K562 (cell line): ENCODE results near the gene RTCB. TPM values are rescaled to one million over a fixed set of nuclear protein-coding genes. Genes with fewer than 3 reads are reported as not detected.

Experiments used
- ATAC-seq: fragments of 200-7000 bp; cut with Tn5 transposase; 3 replicates; pipeline ENCODE4 v1.9.1; 2020; ENCODE audit warnings: moderate library complexity
- BruUV-seq: library from RNA; stranded (reverse); fragments of 400-500 nt; replicated peaks from 2 replicates; lab custom pipeline; 2021; lab: Mats Ljungman, UMichigan
- CTCF ChIA-PET: fragments of 300-600 bp; formaldehyde crosslinking; extraction: SDS; loops from one replicate; lab custom pipeline; 2021; ENCODE audit warnings: low intra/inter-chr PET ratio; lab: Yijun Ruan, JAX
- POLR2A ChIA-PET: fragments of 300-600, 350-650 bp; sonication (Branson Sonifier 250); formaldehyde crosslinking; extraction: SDS; loops from one replicate; lab custom pipeline; 2021; ENCODE audit warnings: antibody characterized with exemption, inconsistent platforms; lab: Yijun Ruan, JAX
- DNase-seq, 4 experiments: peaks; one replicate each; pipeline versions ENCODE4 v3.0.0 to v3.0.0-alpha.2; 2011 to 2018; ENCODE audit warnings: low spot score in 3 of 4, mixed read lengths in 3 of 4; ENCODE audit errors: extremely low read depth in 1 of 4
- FAIRE-seq: peaks from 2 replicates; lab custom pipeline; 2011; peaks lifted over from hg19 to GRCh38; lab: Jason Lieb, UNC
- H2AFZ ChIP-seq: 2 replicates; pipeline ENCODE4 v1.6.0; 2011; ENCODE audit warnings: low read depth, low read length, control low read depth, inconsistent platforms
- H3K27ac ChIP-seq: fragments of 200-600 bp; 3 replicates; pipeline ENCODE4 v1.8.0; 2011; ENCODE audit warnings: low read depth, mild to moderate bottlenecking, control low read depth, inconsistent platforms, low read length, moderate library complexity, mixed read lengths; ENCODE audit errors: extremely low read depth
- H3K27me3 ChIP-seq, 2 experiments: fragments of 300-600 bp in 1 of 2; 2 replicates in 1 of 2; 3 replicates in 1 of 2; pipeline versions ENCODE4 v1.6.0 to v1.8.0; 2011; ENCODE audit warnings: inconsistent platforms in 2 of 2, low read length in 2 of 2, mild to moderate bottlenecking in 1 of 2, mixed read lengths in 1 of 2, moderate library complexity in 1 of 2; ENCODE audit not compliant: control insufficient read depth in 2 of 2, insufficient read depth in 2 of 2
- H3K36me3 ChIP-seq: fragments of 300-600 bp; 3 replicates; pipeline ENCODE4 v1.8.0; 2011; ENCODE audit warnings: mild to moderate bottlenecking, low read length, inconsistent platforms; ENCODE audit not compliant: control insufficient read depth, insufficient read depth
- H3K4me1 ChIP-seq, 2 experiments: fragments of 200-600 bp in 1 of 2; replicated peaks in 1 of 2; 2 replicates in 1 of 2; 3 replicates in 1 of 2; pipeline versions ENCODE4 v1.5.1 to v1.8.0; 2011; ENCODE audit warnings: inconsistent platforms in 2 of 2, low read length in 2 of 2, mild to moderate bottlenecking in 1 of 2, mixed read lengths in 1 of 2, moderate library complexity in 1 of 2; ENCODE audit not compliant: control insufficient read depth in 2 of 2, insufficient read depth in 2 of 2
- H3K4me2 ChIP-seq: 2 replicates; pipeline ENCODE4 v1.6.1; 2011; ENCODE audit warnings: low read length, control low read depth, inconsistent platforms, mixed read lengths; ENCODE audit not compliant: insufficient read depth
- H3K4me3 ChIP-seq: fragments of 200-600 bp; sonication (generic), shearing (Covaris generic); 2 replicates; pipeline ENCODE4 v1.5.1; 2016; ENCODE audit warnings: control low read depth, inconsistent platforms
- H3K79me2 ChIP-seq: fragments of 200-600 bp; 3 replicates; pipeline ENCODE4 v1.8.0; 2011; ENCODE audit warnings: low read length, inconsistent platforms; ENCODE audit not compliant: control insufficient read depth, insufficient read depth
- H3K9ac ChIP-seq, 2 experiments: 2 replicates each; pipeline versions ENCODE4 v1.6.0 to v1.6.1; 2011; ENCODE audit warnings: low read depth in 2 of 2, low read length in 2 of 2, control low read depth in 1 of 2, inconsistent platforms in 1 of 2, mild to moderate bottlenecking in 1 of 2, mixed read lengths in 1 of 2; ENCODE audit not compliant: insufficient read depth in 1 of 2
- H3K9me1 ChIP-seq: one replicate; pipeline ENCODE4 v1.6.0; 2011; ENCODE audit warnings: inconsistent platforms, mild to moderate bottlenecking, low read length, moderate library complexity; ENCODE audit not compliant: control insufficient read depth, insufficient read depth
- H3K9me3 ChIP-seq: replicated peaks from 2 replicates; pipeline ENCODE4 v1.5.1; 2011; ENCODE audit warnings: low read depth, low read length, inconsistent platforms; ENCODE audit not compliant: control insufficient read depth, insufficient read depth
- H4K20me1 ChIP-seq: replicated peaks from 2 replicates; pipeline ENCODE4 v1.6.1; 2011; ENCODE audit warnings: low read length, inconsistent platforms, mixed read lengths; ENCODE audit not compliant: control insufficient read depth, insufficient read depth
- BCLAF1 ChIP-seq, 2 experiments: fragments of 450-650 bp in 1 of 2; IDR thresholded peaks; 2 replicates each; pipeline ENCODE4 v1.6.1; 2011 to 2017; ENCODE audit warnings: low read depth in 2 of 2, antibody characterized with exemption in 1 of 2, borderline replicate concordance in 1 of 2, low read length in 1 of 2, mild to moderate bottlenecking in 1 of 2, mixed read lengths in 1 of 2; ENCODE audit not compliant: control insufficient read depth in 1 of 2
- DIDO1 ChIP-seq: fragments of 450-650 bp; IDR thresholded peaks from 2 replicates; pipeline ENCODE4 v1.6.1; 2016; ENCODE audit warnings: low read depth, missing biosample characterization, missing genetic modification characterization
- IRF2 ChIP-seq: sonication (generic); formaldehyde crosslinking; IDR thresholded peaks from 2 replicates; pipeline ENCODE4 v1.8.1; 2022; ENCODE audit warnings: mild to moderate bottlenecking, missing genetic modification reagents
- NFYB ChIP-seq: IDR thresholded peaks from 2 replicates; pipeline ENCODE4 v1.6.1; 2011; ENCODE audit warnings: mild to moderate bottlenecking, moderate library complexity; ENCODE audit not compliant: insufficient read length; ENCODE audit errors: extremely low read depth
- PML ChIP-seq: IDR thresholded peaks from 2 replicates; pipeline ENCODE4 v1.6.1; 2012; ENCODE audit warnings: low read length, inconsistent platforms
- POLR2A ChIP-seq: fragments of 450-650 bp; conservative IDR thresholded peaks from 2 replicates; pipeline ENCODE4 v1.6.1; 2016
- POLR2AphosphoS5 ChIP-seq: IDR thresholded peaks from 2 replicates; pipeline ENCODE4 v1.6.1; 2011; ENCODE audit warnings: mild to moderate bottlenecking, low read depth, low read length, moderate library complexity; ENCODE audit not compliant: control insufficient read depth, insufficient read depth
- RB1 ChIP-seq: fragments of 450-650 bp; IDR thresholded peaks from 2 replicates; pipeline ENCODE4 v1.6.1; 2017; ENCODE audit warnings: low read depth, mild to moderate bottlenecking
- RREB1 ChIP-seq: fragments of 250-450 bp; sonication (Bioruptor Pico); IDR thresholded peaks from 2 replicates; pipeline ENCODE4 v1.4.0; 2020
- TBP ChIP-seq: optimal IDR thresholded peaks from 2 replicates; pipeline ENCODE3; 2011; ENCODE audit warnings: low read depth, low read length, improper control_type of control experiment
- ZNF717 ChIP-seq: fragments of 250-450 bp; sonication (Bioruptor Pico); IDR thresholded peaks from 2 replicates; pipeline ENCODE4 v1.5.0; 2021
- WGBS: fragments of 100-300 bp; shearing (Covaris generic); methylation state at CpG from one replicate; pipeline ENCODE4 v1.1.6; 2016; ENCODE audit warnings: low coverage, mixed read lengths; ENCODE audit not compliant: insufficient coverage; ENCODE audit errors: missing lambda C conversion rate; 5-methylcytosine and 5-hydroxymethylcytosine counted together
- in situ Hi-C: fragments of 300-500 bp; cut with MboI; formaldehyde crosslinking; loops from 4 replicates; pipeline ENCODE4 v1.15.0; 2018; ENCODE audit warnings: inconsistent platforms, mixed read lengths
- intact Hi-C: fragments of 100-400 bp; cut with micrococcal nuclease; formaldehyde crosslinking; loops from 2 replicates; pipeline ENCODE4 v1.14.2; 2022
- polyA plus RNA-seq, 8 experiments: library from polyadenylated mRNA; depleted of rRNA in 4 of 8; stranded (reverse) in 5 of 8; unstranded in 3 of 8; fragments of >200 nt; fragmentation: Nextera tagmentation in 2 of 8; fragmentation: Illumina TruSeq in 1 of 8; extraction: Ambion mirVana in 2 of 8; extraction: Trizol in 1 of 8; gene quantifications; 2 replicates each; pipeline versions ENCODE4 v1.2.1 to v1.2.3, GENCODE V29; 2011 to 2014; ENCODE audit warnings: inconsistent platforms in 1 of 8, missing spikeins in 1 of 8
- total RNA-seq, 7 experiments: library from RNA; depleted of rRNA in 6 of 7; stranded (reverse); fragments of >200 nt in 6 of 7; fragmentation: Illumina TruSeq in 2 of 7; extraction: Trizol in 2 of 7; gene quantifications; 2 replicates each; pipeline versions ENCODE4 v1.2.1 to v1.2.3, GENCODE V29; 2011 to 2021; ENCODE audit warnings: low replicate concordance in 1 of 7

The RTCB gene
- total and polyA plus RNA-seq, 9 of the 15 experiments (the other 6 are each of a cell fraction or from before 2014, with no cell fraction given): 80.3 to 269 (median 92.3) TPM

GRCh38 chr22:32426881-32427280, 14.8 kb upstream of the RTCB start (continued):
- TF ChIP-seq RREB1 (CRISPR knock-in tag) (no peak), IRF2 (CRISPR knock-in tag) (no peak), DIDO1 (tag) (no peak)
- TF ChIP-seq, all 486 proteins: peak for 0

GRCh38 chr22:32423664-32424063, 11.6 kb upstream of the RTCB start:
- WGBS: 0% methylated on average over 1 of the region's 1 CpG
- intact Hi-C loops (no loop called here), in situ Hi-C loops (no loop called here)
- no peak overlapping the region for H3K9ac ChIP-seq
- ATAC-seq: no peak
- H2AFZ ChIP-seq: no peak overlapping the region
- no peak for FAIRE-seq
- POLR2A ChIA-PET: no interaction called here
- H4K20me1 ChIP-seq: no peaks in the 10 kb centered on the region
- peaks cover 4 to 9% of the 10 kb centered on the region in 2 experiments; a peak in 3 of 5 replicates for H3K27me3 ChIP-seq
- H3K4me2 ChIP-seq: no peak overlapping the region
- no peak overlapping the region for H3K27ac ChIP-seq
- TSS peak; percentile 94 for BruUV-seq
- no peaks in the 10 kb centered on the region for H3K9me1 ChIP-seq
- CTCF ChIA-PET: no interaction called here
- TF ChIP-seq PML: peak; percentile 90
- 0 out of 4 replicates have a peak, but pooled peaks of 1 of the 2 experiments have one; percentile 32 for TF ChIP-seq BCLAF1 (IDR thresholded peaks at IDR 0.05; ENCODE audit: borderline replicate concordance in 1 of 2, control insufficient read depth in 1 of 2, low read depth in 2 of 2, low read length in 1 of 2)
- TF ChIP-seq POLR2AphosphoS5: peak; percentile 66
- no peak for TF ChIP-seq RB1
- peak; percentile 48 for TF ChIP-seq TBP
- peak; percentile 62; the same call in 1 of the 2 replicates for TF ChIP-seq POLR2A
- no peak for TF ChIP-seq NFYB
- TF ChIP-seq ZNF717 (CRISPR knock-in tag): peak; percentile 38; the same call in 1 of the 2 replicates
- H3K36me3 ChIP-seq: no peaks in the 10 kb centered on the region
- H3K79me2 ChIP-seq: no peaks in the 10 kb centered on the region
- DNase-seq: no peak
- no peaks in the 10 kb centered on the region for H3K4me1 ChIP-seq
- no peaks in the 10 kb centered on the region for H3K9me3 ChIP-seq
- no peak overlapping the region for H3K4me3 ChIP-seq
